Inflammatory macrophage treated with lipopolysaccharide for 4 hours (primary cell): ENCODE data around the gene RGN.
"Not testable (repeated sequence)": the region's sequence is repeated elsewhere in the genome, so short reads cannot be mapped to it uniquely, and the experiment has no call there.

Experiments
- DNase-seq: peaks from one replicate; pipeline ENCODE4 v3.0.0-alpha.2; 2020

Gene RGN

GRCh38 chrX:47124466-47124865, 46.2 kb downstream of the RGN start:
- not testable (repeated sequence) for DNase-seq

- peak; percentile 89 for DNase-seq
Measured at GRCh38 chrX:47129157-47129898, 51.1 kb downstream of the RGN start.

- DNase-seq, result peak; percentile 2
Measured at GRCh38 chrX:47129899-47130358, 51.7 kb downstream of the RGN start.

- DNase-seq, result no peak
Measured at GRCh38 chrX:47133493-47133892, 55.2 kb downstream of the RGN start.

GRCh38 chrX:47135650-47136049, 57.4 kb downstream of the RGN start:
- DNase-seq, result not testable (repeated sequence)

- DNase-seq, result no peak
Measured at GRCh38 chrX:47138171-47138570, 59.9 kb downstream of the RGN start.
